Stimulated activated CD8-positive, alpha-beta memory T cell treated with anti-CD3 and anti-CD28 coated beads, Interleukin-2, amount 100 ng/mL, for 1 hour (primary cell): ENCODE results near the gene SCAMP4.

Experiments used
- DNase-seq, 2 donors: peaks; one replicate each; pipeline ENCODE4 v3.0.0-alpha.2; 2020; ENCODE audit warnings: low read depth in 2 of 2

Gene SCAMP4

DNA sequence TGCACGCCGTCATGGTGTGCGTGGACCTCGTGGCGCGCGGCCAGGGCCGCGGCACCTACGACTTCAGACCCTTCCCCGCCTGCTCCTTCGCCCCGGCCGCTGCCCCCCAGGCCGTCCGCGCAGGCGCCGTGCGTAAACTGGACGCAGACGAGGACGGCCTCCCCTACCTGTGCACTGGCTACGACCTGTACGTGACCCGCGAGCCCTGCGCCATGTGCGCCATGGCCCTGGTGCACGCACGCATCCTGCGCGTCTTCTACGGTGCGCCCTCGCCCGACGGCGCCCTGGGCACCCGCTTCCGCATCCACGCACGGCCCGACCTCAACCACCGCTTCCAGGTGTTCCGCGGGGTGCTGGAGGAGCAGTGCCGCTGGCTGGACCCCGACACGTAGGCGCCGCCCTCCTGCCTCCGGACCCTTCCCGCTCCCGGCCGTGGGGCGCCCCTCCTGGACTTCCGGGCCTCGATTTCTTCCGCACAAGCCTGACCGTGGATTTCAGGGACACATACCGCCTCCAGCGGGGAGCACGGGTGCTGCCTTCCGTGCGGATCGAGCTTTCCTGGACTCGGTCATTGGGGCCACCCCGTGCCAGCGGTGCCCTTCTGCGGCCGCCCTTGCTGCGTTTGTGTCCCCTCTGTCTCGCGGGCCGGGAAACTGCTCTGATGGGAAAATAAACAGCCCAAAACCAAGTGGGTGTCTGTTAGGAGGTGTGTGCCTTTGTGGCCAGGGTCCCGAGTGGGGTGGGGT lies 7.7 kb downstream of the SCAMP4 start:
- no peak for DNase-seq

DNA sequence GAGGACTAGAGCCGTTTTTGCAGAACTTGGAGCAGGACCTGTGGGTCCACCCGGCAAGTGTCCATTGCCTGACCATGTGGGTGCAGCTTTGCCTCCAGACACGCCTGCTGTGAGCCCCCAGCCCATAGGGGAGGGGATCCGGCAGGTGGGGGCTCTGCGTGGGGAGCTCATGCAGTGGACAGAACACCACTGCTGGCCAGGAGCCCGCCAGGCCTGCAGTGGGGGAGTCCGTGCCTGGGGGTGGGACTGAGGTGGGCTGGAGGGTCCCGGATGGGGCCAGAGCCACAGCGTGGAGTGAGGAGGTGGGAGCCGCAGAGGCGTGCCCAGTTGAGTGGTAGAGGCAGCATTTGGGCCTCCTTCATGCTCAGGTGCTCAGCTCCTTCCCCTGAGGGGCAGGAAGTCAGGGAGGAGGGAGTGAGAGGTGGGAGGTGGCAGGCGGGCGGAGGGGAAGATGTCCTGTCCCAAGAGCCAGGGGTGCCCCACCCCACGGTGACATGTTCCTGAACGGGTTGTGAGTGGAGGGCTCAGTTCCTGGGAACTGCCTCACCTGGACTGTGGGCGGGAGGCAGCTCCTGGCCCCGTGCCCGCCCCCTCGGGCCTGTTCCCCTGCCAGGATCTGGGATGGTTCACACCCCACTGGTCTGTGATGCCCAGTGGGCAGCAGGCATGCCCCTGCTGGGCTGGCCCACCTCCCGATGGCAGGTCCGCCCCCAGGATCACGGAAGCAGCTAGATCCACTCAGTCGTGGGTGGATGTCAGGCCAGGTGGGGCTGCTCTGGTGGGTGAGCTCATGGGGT lies 8.8 kb downstream of the SCAMP4 start:
- DNase-seq, result no peak

DNA sequence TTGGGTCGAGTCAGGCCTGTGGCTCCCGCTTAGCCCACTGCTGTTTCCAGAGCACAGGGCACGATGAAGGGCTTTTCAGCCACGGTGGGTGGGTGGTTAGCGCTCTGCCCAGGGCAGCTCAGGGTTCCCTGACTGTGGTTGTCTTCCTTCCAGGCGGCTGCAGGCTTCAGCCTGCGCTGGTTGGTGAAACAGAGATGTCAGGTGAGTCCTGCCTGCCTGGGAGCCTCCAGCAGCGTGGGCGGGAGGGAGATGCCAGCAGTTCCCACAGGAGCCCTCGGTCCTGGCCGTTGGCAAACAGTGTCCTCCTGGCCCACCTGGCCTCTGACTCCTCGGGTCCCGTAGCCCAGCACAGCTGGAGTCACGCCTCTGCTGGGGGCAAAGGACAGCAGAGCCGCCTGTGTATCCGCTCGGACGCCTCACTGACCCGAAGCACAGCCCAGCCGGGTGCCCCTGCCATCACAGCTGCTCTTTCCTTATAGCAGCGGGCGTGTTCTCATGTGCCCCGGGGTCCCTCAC lies 9.7 kb downstream of the SCAMP4 start:
- DNase-seq, result no peak

DNA sequence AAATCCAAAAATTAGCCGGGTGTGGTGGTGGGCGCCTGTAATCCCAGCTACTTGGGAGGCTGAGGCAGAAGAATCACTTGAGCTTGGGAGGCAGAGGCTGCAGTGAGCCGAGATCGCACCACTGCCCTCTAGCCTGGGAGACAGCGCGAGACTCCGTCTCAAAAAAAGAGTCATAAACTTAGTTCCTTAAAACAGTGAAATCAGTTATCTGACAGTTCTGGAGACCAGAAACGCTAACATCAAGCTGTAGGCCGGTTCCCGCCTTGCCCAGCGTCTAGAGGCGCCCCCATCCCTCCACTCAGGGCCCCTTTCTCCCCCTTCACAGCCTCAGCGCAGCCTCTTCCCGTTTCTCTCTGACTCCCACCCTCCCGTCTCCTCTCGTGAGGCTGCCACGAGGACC lies 11.9 kb downstream of the SCAMP4 start:
- DNase-seq, result no peak

DNA sequence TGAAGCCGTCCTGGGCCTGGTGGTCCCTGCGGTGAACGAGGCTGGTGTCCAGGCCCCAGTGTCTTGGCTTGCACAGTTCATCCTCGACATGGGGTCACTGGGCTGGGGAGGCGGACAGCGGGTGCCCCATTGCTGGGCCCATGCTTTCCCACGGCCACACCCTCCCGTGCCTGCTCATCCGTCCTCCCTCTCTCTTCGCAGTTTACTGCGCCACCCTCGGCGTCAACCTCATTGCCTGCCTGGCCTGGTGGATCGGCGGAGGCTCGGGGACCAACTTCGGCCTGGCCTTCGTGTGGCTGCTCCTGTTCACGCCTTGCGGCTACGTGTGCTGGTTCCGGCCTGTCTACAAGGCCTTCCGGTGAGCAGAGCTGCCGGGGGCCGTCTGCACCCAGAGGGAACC lies 12.7 kb downstream of the SCAMP4 start:
- DNase-seq, result no peak

DNA sequence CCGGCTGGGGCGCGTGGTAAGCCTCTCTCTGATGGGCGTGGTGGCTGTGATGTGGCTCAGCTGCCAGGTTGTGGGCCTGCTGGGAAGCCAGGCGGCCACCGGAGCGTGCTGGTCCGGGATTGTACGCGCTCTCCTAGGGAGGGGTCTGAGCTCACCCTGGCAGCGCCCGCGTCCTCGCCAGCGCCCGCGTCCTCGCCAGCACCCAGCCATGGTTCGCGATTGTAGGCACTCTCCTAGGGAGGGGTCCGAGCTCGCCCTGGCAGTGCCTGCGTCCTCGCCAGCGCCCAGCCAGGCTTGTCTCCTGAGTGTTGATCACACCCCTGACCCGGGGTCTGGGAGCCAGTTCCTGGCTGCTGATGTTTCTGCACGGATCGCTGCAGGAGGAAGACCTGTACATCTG lies 13.8 kb downstream of the SCAMP4 start:
- DNase-seq, result no peak

DNA sequence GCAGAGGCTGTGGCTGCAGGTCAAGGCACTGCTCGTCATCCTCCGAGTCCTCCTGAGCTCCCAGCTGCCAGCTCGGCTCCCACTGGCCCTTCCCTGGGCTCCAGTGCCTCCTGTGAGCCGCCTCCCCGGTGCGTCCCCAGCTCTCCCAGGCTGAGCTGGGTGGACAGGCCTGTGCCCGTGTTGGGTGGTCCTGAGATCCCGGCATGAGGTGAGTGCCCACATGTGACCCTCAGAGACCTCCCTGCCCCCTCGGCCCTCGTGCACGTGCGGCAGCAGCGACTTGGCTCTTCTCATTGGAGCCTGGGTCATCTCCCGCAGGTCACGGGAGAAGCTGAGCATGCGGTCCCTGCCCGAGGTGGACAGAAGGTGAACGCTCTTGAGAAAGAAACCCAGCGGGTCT lies 15.4 kb downstream of the SCAMP4 start:
- DNase-seq, result no peak

DNA sequence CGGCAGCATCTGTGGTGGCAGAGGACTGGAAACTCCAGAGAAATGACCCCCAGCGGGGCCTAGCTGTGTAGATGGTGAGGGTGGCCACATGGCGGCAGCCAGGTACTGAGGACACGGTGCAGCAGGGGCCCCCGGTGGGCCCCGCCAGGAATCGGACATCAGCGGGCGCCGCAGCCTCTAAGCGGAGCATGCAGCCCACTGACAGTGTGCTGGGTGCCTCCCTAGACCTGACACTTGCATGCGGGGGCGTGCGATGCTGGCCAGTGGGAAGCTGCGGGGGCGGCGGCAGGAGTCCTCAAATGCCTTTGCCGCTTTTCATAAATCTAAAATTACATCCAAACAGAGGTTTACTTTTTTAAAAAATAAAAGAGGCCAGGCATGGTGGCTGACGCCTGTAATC lies 16.1 kb downstream of the SCAMP4 start:
- DNase-seq, result no peak

DNA sequence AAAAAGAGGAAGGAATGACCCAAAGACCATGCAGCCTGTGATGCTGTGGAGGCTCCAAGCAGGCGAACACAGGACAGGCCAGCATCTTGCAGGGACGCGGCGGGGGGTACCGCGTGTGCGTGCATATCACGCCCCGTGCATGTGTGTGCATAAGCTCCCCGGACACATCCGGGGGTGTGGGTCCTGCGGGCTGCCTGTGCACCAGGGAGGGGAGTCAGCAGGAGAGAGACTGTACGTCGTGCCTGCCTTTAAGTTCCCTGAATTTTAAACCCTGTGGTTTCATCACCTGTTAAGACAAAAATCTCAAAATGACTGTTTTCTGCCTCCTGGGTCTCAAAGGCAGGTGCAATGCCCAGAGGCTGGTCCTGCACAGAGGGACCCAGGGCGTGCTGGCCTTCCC lies 16.6 kb downstream of the SCAMP4 start:
- DNase-seq, result no peak

DNA sequence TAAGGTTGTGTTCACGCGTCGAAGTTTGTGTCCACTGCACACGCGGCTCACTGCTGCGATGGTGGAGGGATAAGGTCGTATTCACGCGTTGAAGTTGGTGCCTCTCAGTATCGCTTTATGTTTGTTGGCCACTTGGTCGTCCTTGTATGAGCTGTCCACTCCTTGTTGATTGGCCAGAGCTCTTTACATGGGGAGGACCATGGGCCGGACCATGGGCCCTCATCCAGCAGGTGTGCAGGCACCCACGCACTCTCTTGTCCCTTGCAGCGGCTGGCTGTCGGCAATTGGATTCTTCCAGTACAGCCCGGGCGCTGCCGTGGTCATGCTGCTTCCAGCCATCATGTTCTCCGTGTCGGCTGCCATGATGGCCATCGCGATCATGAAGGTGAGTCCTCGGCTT lies 17.6 kb downstream of the SCAMP4 start:
- no peak for DNase-seq

DNA sequence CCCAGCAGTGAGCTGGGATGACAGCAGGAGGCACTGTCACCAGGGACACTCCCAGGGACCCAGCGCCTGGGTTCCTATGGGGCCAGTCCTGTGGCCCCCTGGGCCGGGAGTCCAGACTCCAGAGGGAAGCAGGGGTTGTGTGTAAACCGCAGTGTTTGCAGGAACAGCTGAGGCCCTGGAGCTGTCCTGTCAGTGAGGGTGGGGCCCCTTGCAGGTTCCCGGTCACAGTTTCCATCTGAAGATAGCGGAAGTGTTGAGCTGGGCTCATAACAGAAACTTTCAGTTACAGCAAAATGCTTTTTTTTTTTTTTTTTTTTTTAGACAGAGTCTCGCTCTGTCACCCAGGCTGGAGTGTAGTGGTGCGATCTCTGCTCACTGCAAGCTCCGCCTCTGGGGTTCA lies 18.1 kb downstream of the SCAMP4 start:
- no peak for DNase-seq

DNA sequence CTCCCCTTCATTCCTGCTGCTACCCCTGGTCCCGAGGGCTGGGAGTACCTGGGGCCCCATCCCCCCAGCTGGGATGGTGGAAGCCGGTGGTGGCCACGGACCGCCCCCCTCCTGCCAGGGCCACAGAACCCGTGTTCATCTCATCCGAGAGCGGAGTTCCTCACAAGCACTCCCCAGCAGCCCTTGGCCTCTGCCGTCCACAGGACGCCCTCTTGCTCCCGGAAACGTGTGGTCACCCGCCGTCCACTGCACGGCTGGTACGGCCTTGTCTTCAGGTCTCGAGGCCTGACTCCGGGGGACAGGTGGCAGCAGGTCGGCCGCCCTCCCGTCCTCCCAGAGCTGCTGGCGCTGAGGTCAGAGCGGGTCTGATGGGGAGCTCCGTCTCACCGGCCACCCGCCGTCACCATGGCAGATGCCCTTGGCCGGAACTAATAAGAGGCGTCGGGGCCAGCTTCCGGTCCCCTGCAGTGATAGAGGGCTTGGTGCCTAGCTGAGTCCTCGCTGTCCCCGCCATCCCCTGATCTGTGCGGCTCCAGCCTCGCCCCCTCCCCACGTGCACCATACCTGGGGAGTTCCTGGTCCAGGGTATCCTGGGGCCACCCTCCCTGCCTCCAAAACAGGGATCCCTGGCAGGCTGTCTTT lies 19.2 kb downstream of the SCAMP4 start:
- DNase-seq, result no peak

DNA sequence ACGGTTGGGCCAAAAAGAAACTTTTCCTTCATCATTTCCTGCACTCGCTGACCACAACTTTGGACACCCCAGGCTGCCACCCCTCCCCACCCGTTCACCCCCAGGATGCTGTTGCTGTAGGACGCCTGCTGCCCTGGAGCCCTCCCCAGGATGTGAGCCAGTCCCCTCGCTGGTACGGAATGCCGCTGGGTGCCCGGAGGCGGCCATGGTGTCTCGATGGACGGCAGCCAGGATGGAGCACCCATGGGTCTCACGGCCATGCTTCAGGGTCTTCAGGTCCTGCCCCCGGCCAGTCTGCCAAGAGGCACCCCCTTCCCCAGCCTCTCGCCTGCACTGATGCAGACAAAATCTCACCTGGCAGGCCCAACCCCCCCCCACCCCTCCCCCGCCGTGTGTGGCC lies 20.3 kb downstream of the SCAMP4 start:
- DNase-seq, result no peak

DNA sequence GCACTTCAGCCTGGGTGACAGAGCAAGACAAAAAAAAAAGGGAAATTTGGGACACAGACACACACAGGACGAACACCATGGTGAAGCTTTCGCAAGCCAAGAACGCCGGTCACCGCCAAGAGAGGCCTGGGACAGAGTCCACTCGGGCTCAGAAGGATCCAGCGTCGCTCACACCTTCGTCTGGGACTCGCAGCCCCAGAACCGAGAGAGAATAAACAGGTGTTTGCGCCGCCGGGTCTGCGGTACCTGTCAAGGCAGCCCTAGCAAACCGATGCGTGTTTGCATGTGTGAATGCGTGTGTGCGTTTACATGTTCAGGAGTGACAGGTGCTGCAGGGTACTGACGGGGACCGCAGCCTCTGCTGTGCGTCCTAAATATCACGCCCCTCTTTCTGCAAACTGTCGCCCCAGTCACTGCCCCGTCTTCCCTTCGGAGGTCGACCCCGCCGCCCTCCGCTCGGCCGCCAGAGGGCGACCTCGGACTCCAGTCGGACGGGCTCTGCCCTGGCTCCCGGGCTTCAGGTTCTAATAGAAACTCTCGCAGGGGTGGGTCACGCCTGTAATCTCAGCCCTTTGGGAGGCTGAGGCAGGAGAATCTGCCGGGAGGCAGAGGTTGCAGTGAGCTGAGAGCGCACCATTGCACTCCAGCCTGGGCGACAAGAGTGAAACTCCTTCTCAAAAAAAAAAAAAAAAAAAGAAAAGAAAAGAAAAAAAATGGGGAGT lies 24.0 kb downstream of the SCAMP4 start:
- DNase-seq, result peak; percentile 69 to 71

DNA sequence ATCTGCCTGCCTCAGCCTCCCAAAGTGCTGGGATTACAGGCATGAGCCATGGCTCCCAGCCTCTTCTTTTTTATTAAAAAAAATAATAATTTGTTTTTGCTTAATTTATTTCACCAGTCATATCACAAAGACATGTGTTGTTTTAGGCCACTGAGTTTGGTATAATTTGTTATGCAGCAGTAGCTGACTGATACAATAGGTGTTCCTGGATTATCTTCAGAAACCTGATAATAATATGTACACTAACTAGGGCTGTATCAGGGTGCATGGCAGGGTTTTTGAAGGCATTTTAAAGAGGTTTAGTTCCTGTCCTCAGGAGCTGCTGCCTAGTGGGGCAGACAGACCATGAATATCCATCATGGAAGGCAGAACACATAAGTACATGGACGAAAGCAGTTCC lies 26.2 kb downstream of the SCAMP4 start:
- no peak for DNase-seq

DNA sequence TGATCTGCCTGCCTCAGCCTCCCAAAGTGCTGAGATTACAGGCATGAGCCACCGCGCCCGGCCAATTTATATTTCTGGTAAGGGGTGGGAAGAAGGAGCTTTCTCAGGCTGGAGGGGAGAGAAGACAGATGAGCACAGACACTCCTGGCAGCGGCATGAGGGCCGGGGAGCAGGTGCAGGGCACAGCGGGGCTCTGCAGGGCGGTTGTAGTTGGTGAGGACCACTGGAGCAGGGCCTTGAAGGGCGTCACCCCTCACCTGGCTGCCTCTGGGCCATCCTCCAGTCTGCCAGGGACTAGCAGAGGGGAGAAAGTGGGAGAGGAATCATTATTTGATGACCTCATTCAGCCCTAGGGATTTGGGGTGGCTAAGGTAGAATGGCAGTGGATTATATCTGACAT lies 27.2 kb downstream of the SCAMP4 start:
- DNase-seq, result no peak

DNA sequence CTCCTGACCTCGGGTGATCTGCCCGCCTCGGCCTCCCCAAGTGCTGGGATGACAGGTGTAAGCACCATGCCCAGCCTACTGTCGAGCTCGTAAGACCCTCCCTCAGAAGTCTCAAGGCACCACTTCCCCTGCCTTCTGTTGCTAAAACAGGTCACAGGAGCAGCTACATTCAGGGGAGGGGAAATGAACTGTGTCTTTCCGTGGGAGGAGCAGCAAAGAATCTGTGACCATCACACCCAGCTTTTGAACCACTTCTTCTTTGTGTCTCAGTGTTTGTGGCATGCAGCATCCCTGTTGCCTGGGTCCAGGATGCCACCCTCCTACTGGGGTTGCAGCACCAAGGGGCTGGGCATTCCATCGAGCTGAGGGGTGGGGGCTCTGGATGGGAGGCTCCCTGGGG lies 28.0 kb downstream of the SCAMP4 start:
- DNase-seq, result no peak

DNA sequence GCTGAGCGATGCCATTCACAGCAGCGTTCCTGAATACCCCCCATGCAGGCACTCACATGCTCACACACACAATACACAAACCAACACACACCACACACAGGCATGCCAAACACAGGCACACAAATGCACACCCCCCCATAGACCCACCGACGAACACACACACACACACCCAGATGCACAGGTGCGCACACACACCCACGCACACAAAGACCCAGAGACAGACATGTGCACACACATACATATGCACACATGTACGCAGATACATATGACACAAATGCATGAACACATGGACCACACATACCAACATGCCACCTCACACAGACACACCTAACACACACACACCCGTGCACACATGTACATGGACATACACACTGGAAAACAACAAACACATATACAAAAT lies 28.7 kb downstream of the SCAMP4 start:
- DNase-seq, result no peak

DNA sequence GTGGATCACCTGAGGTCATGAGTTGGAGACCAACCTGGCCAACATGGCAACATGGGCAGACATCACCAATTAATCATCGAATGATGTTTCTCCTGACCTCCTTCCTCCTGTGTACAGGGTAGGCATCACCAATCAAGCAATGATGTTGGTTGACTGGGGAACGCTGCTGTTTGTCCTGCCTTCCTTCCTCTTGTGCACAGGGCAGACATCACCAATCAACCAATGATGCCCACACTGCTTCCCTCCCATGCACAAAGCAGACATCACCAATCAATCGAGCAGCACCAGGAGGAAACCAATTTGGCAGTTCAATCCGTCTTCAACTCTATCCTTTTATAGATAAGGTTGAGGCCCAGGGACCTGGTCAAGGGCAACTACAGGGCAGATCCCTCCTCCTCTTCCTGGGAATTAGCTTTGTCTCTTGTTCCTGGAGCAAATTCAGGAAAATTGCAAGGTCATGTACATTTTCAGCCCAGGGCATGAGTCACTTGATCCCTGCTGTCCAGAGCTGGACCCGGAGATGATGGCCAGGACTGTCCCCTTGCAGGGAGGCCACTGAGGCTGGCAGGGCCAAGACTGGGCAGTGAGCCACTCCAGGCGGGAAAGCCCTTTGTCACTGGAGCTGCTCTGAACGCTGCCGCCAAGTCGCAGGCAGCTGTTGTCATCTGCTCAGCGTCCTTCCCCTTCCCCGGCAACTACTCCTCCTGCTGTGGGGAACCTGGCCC lies 30.4 kb downstream of the SCAMP4 start:
- no peak for DNase-seq

DNA sequence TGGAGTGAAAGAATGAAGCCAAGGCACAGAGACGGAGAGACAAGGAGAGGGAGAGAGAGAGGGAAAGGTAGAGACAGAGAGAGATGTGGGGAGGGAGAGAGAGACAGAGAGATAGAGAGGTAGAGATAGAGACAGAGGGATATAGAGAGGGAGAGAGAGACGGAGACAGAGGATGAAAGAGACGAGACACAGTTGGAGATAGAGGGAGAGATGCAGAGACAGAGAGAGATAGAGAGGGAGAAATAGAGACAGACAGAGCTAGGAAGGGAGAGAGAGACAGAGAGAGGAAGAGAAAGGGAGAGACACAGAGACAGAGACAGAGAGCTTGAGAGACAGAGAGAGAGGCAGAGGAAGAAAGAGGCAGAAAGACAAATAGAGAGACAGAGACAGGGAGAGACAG lies 31.2 kb downstream of the SCAMP4 start:
- no peak for DNase-seq

DNA sequence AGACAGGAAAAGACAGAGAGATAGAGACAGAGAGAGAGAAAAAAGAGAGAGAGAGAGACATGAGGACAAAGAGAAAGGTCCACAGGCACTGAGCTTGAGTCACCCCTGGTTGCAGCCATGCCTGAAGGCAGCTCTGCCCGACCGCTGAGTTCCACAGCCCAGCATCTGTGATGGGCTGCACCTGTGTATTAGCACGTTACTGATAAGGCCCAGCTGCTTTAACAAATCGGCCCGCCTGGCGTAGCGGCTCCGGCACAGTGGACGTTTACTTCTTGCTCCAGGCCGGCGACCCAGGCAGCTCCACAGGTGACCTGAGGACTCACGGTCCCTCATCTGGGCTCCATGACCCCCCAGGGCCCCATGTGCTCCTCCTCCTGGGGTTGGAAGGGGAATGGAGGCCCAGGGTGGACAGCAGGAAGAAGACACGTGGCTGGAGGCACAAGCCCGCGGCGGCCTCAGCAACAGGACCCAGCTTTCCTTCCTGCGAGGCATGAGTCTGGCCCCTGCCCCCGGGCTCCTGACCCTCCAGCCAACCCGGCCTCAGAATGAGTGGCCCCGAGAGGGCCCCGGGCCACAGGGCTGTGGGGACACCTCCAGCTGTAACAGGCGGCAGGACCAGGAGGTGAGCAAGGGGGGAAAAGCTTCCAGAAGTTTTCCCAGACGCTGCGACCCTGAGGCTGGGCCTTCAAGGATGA lies 31.9 kb downstream of the SCAMP4 start:
- DNase-seq, result no peak
